T-helper 17 cell (primary cell): ENCODE results near the gene RPS2. TPM values are rescaled to one million over a fixed set of nuclear protein-coding genes. Genes with fewer than 3 reads are reported as not detected.
A peak's percentile ranks its signal among the peaks of the same experiment; 100 is the strongest.

ENCODE experiments used
- ATAC-seq: fragments of 150-1000 bp; cut with Tn5 transposase; 2 replicates; pipeline ENCODE4 v1.10.0; 2021; ENCODE audit warnings: mild to moderate bottlenecking, moderate library complexity
- DNase-seq, 3 donors: peaks; one replicate each; pipeline versions ENCODE4 v3.0.0 to v3.0.0-alpha.2; 2020 to 2021
- H3K9me3 ChIP-seq: one replicate; pipeline ENCODE4 v1.7.0; 2013; ENCODE audit warnings: low read length, mild to moderate bottlenecking; ENCODE audit not compliant: control insufficient read depth, poor library complexity, severe bottlenecking
- H3K27ac Mint-ChIP-seq: one replicate; pipeline ENCODE4 v1.8.0; 2022; ENCODE audit warnings: mild to moderate bottlenecking, moderate library complexity, mixed read lengths
- H3K27me3 Mint-ChIP-seq: one replicate; pipeline ENCODE4 v1.8.0; 2022; ENCODE audit warnings: mixed read lengths
- H3K36me3 Mint-ChIP-seq: one replicate; pipeline ENCODE4 v1.8.0; 2022; ENCODE audit warnings: low read depth, mixed read lengths
- H3K4me1 Mint-ChIP-seq: one replicate; pipeline ENCODE4 v1.8.0; 2022; ENCODE audit warnings: mild to moderate bottlenecking, mixed read lengths
- H3K4me3 Mint-ChIP-seq: one replicate; pipeline ENCODE4 v1.8.0; 2022; ENCODE audit warnings: mild to moderate bottlenecking, moderate library complexity, mixed read lengths
- total RNA-seq, 4 donors: library from RNA in 2 of 4; stranded (reverse) in 2 of 4; gene quantifications; one replicate each; pipeline ENCODE4 v1.2.3 and lab custom pipeline; 2022 to 2026

The RPS2 gene
- total RNA-seq, 2 donors from 2014 or later, result 3,200 to 3,361 TPM

- H3K36me3 Mint-ChIP-seq, result no peaks in the 10 kb centered on the region
- H3K27ac Mint-ChIP-seq, result no peak overlapping the region
- DNase-seq (peak; percentile 75 to 89 (median 78)), ATAC-seq (peak; percentile 98)
- peaks cover 22% of the 10 kb centered on the region for H3K4me1 Mint-ChIP-seq
- H3K4me3 Mint-ChIP-seq, result no peak overlapping the region
- no peaks in the 10 kb centered on the region for H3K27me3 Mint-ChIP-seq
- no peaks in the 10 kb centered on the region for H3K9me3 ChIP-seq
These were observed 39.4 kb upstream of the RPS2 start for GRCh38 chr16:2003827-2004641.

GRCh38 chr16:2003231-2003826 lies 38.7 kb upstream of the RPS2 start:
- Mint-ChIP-seq H3K4me1 (peaks cover 16% of the 10 kb centered on the region), H3K4me3 (no peak overlapping the region), H3K27me3 (no peaks in the 10 kb centered on the region), H3K36me3 (no peaks in the 10 kb centered on the region), H3K27ac (no peak overlapping the region)
- H3K9me3 ChIP-seq, result no peaks in the 10 kb centered on the region
- ATAC-seq (no peak), DNase-seq (no peak)

- H3K9me3 ChIP-seq, result no peaks in the 10 kb centered on the region
- Mint-ChIP-seq H3K36me3 (no peaks in the 10 kb centered on the region), H3K4me3 (no peak overlapping the region), H3K27ac (no peak overlapping the region), H3K4me1 (peaks cover 12% of the 10 kb centered on the region), H3K27me3 (no peaks in the 10 kb centered on the region)
- DNase-seq (no peak), ATAC-seq (no peak)
These were observed 38.0 kb upstream of the RPS2 start for GRCh38 chr16:2002406-2003230.

- no peak for DNase-seq
These were observed 37.1 kb upstream of the RPS2 start for GRCh38 chr16:2001456-2002355.

GRCh38 chr16:2001035-2001434 lies 36.4 kb upstream of the RPS2 start:
- H3K27me3 Mint-ChIP-seq, result no peaks in the 10 kb centered on the region
- no peak overlapping the region for H3K4me3 Mint-ChIP-seq
- peak overlapping the region; percentile 49 for H3K27ac Mint-ChIP-seq
- H3K36me3 Mint-ChIP-seq, result no peaks in the 10 kb centered on the region
- peaks cover 6% of the 10 kb centered on the region for H3K4me1 Mint-ChIP-seq
- ATAC-seq, result no peak
- no peaks in the 10 kb centered on the region for H3K9me3 ChIP-seq
- DNase-seq, result no peak

More at GRCh38 chr16:2001456-2002355, 37.1 kb upstream of the RPS2 start:
- no peak overlapping the region for H3K4me3 Mint-ChIP-seq
- ATAC-seq, result no peak
- H3K27ac Mint-ChIP-seq, result peak overlapping the region; percentile 49
- H3K4me1 Mint-ChIP-seq, result peaks cover 8% of the 10 kb centered on the region
- H3K27me3 Mint-ChIP-seq, result no peaks in the 10 kb centered on the region
- no peaks in the 10 kb centered on the region for H3K36me3 Mint-ChIP-seq
- no peaks in the 10 kb centered on the region for H3K9me3 ChIP-seq

- Mint-ChIP-seq H3K4me1 (peaks cover 7% of the 10 kb centered on the region), H3K27me3 (no peaks in the 10 kb centered on the region), H3K36me3 (no peaks in the 10 kb centered on the region), H3K4me3 (no peak overlapping the region), H3K27ac (no peak overlapping the region)
- DNase-seq (no peak), ATAC-seq (no peak)
- H3K9me3 ChIP-seq, result no peaks in the 10 kb centered on the region
These were observed 35.4 kb upstream of the RPS2 start for GRCh38 chr16:1999866-2000514.

GRCh38 chr16:1998852-1999801 lies 34.5 kb upstream of the RPS2 start:
- DNase-seq, result no peak
- no peak for ATAC-seq
- no peaks in the 10 kb centered on the region for H3K27me3 Mint-ChIP-seq
- H3K36me3 Mint-ChIP-seq, result no peaks in the 10 kb centered on the region
- peaks cover 5% of the 10 kb centered on the region for H3K4me1 Mint-ChIP-seq
- no peaks in the 10 kb centered on the region for H3K9me3 ChIP-seq
- H3K4me3 Mint-ChIP-seq, result no peak overlapping the region
- no peak overlapping the region for H3K27ac Mint-ChIP-seq

- Mint-ChIP-seq H3K27ac (no peak overlapping the region), H3K4me1 (peaks cover 5% of the 10 kb centered on the region), H3K27me3 (no peaks in the 10 kb centered on the region), H3K4me3 (no peak overlapping the region), H3K36me3 (no peaks in the 10 kb centered on the region)
- no peaks in the 10 kb centered on the region for H3K9me3 ChIP-seq
- ATAC-seq, result no peak
- DNase-seq, result no peak
These were observed 33.8 kb upstream of the RPS2 start for GRCh38 chr16:1998360-1998835.

- H3K4me1 Mint-ChIP-seq, result peaks cover 5% of the 10 kb centered on the region
- no peak overlapping the region for H3K4me3 Mint-ChIP-seq
- DNase-seq (no peak), ATAC-seq (no peak)
- H3K36me3 Mint-ChIP-seq, result no peaks in the 10 kb centered on the region
- no peaks in the 10 kb centered on the region for H3K27me3 Mint-ChIP-seq
- no peak overlapping the region for H3K27ac Mint-ChIP-seq
- no peaks in the 10 kb centered on the region for H3K9me3 ChIP-seq
These were observed 33.1 kb upstream of the RPS2 start for GRCh38 chr16:1997494-1998359.

GRCh38 chr16:1993731-1994131 lies 29.1 kb upstream of the RPS2 start:
- no peak for ATAC-seq
- H3K27ac Mint-ChIP-seq, result peak overlapping the region; percentile 53
- no peak for DNase-seq

More at GRCh38 chr16:1993731-1994131, 29.1 kb upstream of the RPS2 start:
- no peaks in the 10 kb centered on the region for H3K9me3 ChIP-seq
- Mint-ChIP-seq H3K4me3 (peak overlapping the region; percentile 33), H3K27me3 (peaks cover 3% of the 10 kb centered on the region), H3K36me3 (no peaks in the 10 kb centered on the region), H3K4me1 (peaks cover 8% of the 10 kb centered on the region)
